Ovary (tissue), 9 donors: ENCODE measurements around the gene BPTF. TPM values are rescaled to one million over a fixed set of nuclear protein-coding genes. Genes with fewer than 3 reads are reported as not detected.
"Not testable (repeated sequence)": the region's sequence is repeated elsewhere in the genome, so short reads cannot be mapped to it uniquely, and the experiment has no call there.

Source experiments
- DNase-seq, 5 donors: peaks; one replicate each; pipeline ENCODE4 v3.0.0-alpha.2; 2019 to 2020
- H3K27ac ChIP-seq, 2 donors: fragments of 200-600 bp; one replicate each; pipeline versions ENCODE4 v1.5.1 to v1.8.0; 2019 to 2022
- H3K27me3 ChIP-seq: fragments of 200-600 bp; one replicate; pipeline ENCODE4 v1.8.0; 2022
- H3K36me3 ChIP-seq: fragments of 200-600 bp; sonication (generic); one replicate; pipeline ENCODE4 v1.5.1; 2019
- H3K4me1 ChIP-seq: one replicate; pipeline ENCODE4 v1.8.1; 2013; ENCODE audit warnings: mild to moderate bottlenecking, moderate library complexity; ENCODE audit not compliant: insufficient read depth
- H3K4me3 ChIP-seq: fragments of 200-600 bp; sonication (generic); one replicate; pipeline ENCODE4 v1.5.1; 2017
- H3K9me3 ChIP-seq, 2 donors: fragments of 200-600 bp in 1 of 2; sonication (generic) in 1 of 2; one replicate each; pipeline versions ENCODE4 v1.5.1 to v1.8.1; 2013 to 2019; ENCODE audit warnings: mild to moderate bottlenecking in 1 of 2, moderate library complexity in 1 of 2
- EP300 ChIP-seq: sonication (generic); formaldehyde crosslinking; IDR thresholded peaks from one replicate; pipeline ENCODE4 v1.6.1; 2017; ENCODE audit warnings: antibody characterized with exemption
- POLR2A ChIP-seq: fragments of 450-650 bp; IDR thresholded peaks from one replicate; pipeline ENCODE4 v1.6.1; 2017; ENCODE audit warnings: antibody characterized with exemption, mild to moderate bottlenecking, moderate library complexity
- WGBS, 3 donors: extraction: QIAGEN DNeasy Blood & Tissue Kit in 1 of 3; methylation state at CpG; one replicate each; pipeline versions ENCODE4 v1.1.5 to v1.1.7; 2013 to 2017; 5-methylcytosine and 5-hydroxymethylcytosine counted together
- intact Hi-C, 4 donors: fragments of 100-400 bp; cut with DNase I; formaldehyde crosslinking; loops; one replicate each; pipeline versions ENCODE4 v1.11.0 to v1.15.1; 2022 to 2023
- polyA plus RNA-seq, 2 donors: library from polyadenylated mRNA; stranded (reverse); fragments of 200-250 nt in 1 of 2; fragments of 350-450 nt in 1 of 2; fragmentation: Illumina TruSeq in 1 of 2; extraction: RNeasy Lipid Tissue Mini Kit (QIAGEN cat#74804) in 1 of 2; gene quantifications; one replicate each; pipeline ENCODE4 v1.2.3, GENCODE V29; 2013 to 2014
- total RNA-seq, 7 donors: library from RNA; depleted of rRNA in 2 of 7; stranded (reverse); fragments of >200 nt in 2 of 7; fragmentation: NEBNext Ultra II Directional in 3 of 7; extraction: Animal tissue kit (Norgen Biotek cat#: 25700) in 3 of 7; gene quantifications; one replicate each; pipeline versions ENCODE4 v1.1.0 to v1.2.4, GENCODE V29; 2016 to 2023
- TF ChIP-seq, protein P1 (sequence below), 3 donors: fragments of 450-650 bp in 2 of 3; fragments of 200-600 bp in 1 of 3; IDR thresholded peaks; one replicate each; pipeline versions ENCODE4 v1.5.1 to v1.8.0; 2016 to 2022; ENCODE audit warnings: antibody characterized with exemption in 3 of 3, mild to moderate bottlenecking in 1 of 3
- donor health status: DM: no; HTN: no; CAD: no; lungs with moderate emphysema.
- donor health status: DM: no; HTN: no; CAD: no.
- donor health status: Bipolar disorder and iron deficiency.
- donor health status: DM: yes; HTN: yes; CAD: no.
- donor health status: DM: no; HTN: no; CAD: no.
- donor health status: DM: yes; HTN: yes; CAD: no.

BPTF gene
- total and polyA plus RNA-seq, 9 donors, result 28.5 to 120 (median 91.7) TPM

GRCh38 chr17:68013385-68013784 is 188.1 kb downstream of the BPTF start:
- Histone ChIP-seq H3K27me3 (no peaks in the 10 kb centered on the region), H3K4me3 (no peak overlapping the region), H3K27ac (no peak overlapping the region), H3K36me3 (no peaks in the 10 kb centered on the region), H3K4me1 (no peaks in the 10 kb centered on the region), H3K9me3 (no peaks in the 10 kb centered on the region)
- DNase-seq, result no peak
- TF ChIP-seq, protein P1, sequence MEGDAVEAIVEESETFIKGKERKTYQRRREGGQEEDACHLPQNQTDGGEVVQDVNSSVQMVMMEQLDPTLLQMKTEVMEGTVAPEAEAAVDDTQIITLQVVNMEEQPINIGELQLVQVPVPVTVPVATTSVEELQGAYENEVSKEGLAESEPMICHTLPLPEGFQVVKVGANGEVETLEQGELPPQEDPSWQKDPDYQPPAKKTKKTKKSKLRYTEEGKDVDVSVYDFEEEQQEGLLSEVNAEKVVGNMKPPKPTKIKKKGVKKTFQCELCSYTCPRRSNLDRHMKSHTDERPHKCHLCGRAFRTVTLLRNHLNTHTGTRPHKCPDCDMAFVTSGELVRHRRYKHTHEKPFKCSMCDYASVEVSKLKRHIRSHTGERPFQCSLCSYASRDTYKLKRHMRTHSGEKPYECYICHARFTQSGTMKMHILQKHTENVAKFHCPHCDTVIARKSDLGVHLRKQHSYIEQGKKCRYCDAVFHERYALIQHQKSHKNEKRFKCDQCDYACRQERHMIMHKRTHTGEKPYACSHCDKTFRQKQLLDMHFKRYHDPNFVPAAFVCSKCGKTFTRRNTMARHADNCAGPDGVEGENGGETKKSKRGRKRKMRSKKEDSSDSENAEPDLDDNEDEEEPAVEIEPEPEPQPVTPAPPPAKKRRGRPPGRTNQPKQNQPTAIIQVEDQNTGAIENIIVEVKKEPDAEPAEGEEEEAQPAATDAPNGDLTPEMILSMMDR (IDR thresholded peaks at IDR 0.05), result no peak
- TF ChIP-seq EP300, result no peak
- no peak for TF ChIP-seq POLR2A
- intact Hi-C loops, result no loop called here

- no peak for DNase-seq
- Histone ChIP-seq H3K4me3 (no peak overlapping the region), H3K4me1 (no peaks in the 10 kb centered on the region), H3K27me3 (no peaks in the 10 kb centered on the region), H3K27ac (no peak overlapping the region), H3K36me3 (no peaks in the 10 kb centered on the region), H3K9me3 (no peaks in the 10 kb centered on the region)
- TF ChIP-seq POLR2A (no peak), EP300 (no peak)
- TF ChIP-seq, protein P1 (IDR thresholded peaks at IDR 0.05), result no peak
- intact Hi-C loops, result no loop called here
- 84 to 88% (median 84%) methylated on average over 11 of the region's 11 CpGs for WGBS, 3 donors
Measured at GRCh38 chr17:68015081-68015723, 189.9 kb downstream of the BPTF start.

DNA sequence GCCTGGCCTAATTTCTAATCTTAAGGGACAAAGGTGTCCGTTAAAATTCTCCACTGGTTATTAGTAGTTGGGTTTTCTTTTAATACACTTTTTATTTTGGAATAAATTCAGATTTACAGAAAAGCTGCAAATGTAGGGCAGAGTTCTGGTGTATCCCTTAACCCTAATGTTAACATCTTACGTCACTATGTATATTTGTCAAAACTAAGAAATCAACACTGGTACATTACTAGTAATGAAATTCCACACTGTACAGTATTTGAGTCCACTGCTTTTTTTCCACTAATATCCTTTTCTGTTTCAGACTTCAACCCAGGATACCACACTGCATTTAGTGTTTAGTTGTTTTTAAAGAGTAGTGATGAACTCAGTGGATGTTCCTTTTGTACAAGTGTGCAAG is 191.5 kb downstream of the BPTF start:
- TF ChIP-seq EP300, result no peak
- TF ChIP-seq POLR2A, result no peak

DNA sequence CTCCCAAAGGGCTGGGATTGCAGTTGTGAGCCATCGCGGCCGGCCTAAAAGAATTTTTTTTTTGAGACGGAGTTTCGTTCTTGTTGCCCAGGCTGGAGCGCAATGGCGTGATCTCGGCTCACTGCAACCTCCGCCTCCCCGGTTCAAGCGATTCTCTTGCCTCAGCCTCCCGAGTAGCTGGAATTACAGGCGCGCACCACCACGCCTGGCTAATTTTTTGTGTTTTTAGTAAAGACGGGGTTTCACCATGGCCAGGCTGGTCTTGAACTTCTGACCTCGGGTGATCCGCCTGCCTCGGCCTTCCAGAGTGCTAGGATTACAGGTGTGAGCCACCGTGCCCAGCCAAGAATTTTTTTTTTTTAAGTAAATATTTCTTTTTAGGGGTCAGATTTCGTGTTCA is 193.2 kb downstream of the BPTF start:
- DNase-seq, H3K4me1 ChIP-seq, H3K27ac ChIP-seq, H3K9me3 ChIP-seq, intact Hi-C loops, H3K36me3 ChIP-seq, H3K4me3 ChIP-seq, H3K27me3 ChIP-seq: not testable (repeated sequence)
- 87 to 93% (median 89%) methylated on average over 21 of the region's 21 CpGs for WGBS, 3 donors

More for the DNA sequence above, 191.5 kb downstream of the BPTF start:
- H3K9me3 ChIP-seq, result no peaks in the 10 kb centered on the region
- no peak overlapping the region for H3K4me3 ChIP-seq
- intact Hi-C loops, result no loop called here
- no peaks in the 10 kb centered on the region for H3K27me3 ChIP-seq
- no peaks in the 10 kb centered on the region for H3K36me3 ChIP-seq
- no peak overlapping the region for H3K27ac ChIP-seq
- no peak for DNase-seq
- no peaks in the 10 kb centered on the region for H3K4me1 ChIP-seq
- 78 to 95% (median 87%) methylated on average over 2 of the region's 2 CpGs for WGBS, 3 donors

DNA sequence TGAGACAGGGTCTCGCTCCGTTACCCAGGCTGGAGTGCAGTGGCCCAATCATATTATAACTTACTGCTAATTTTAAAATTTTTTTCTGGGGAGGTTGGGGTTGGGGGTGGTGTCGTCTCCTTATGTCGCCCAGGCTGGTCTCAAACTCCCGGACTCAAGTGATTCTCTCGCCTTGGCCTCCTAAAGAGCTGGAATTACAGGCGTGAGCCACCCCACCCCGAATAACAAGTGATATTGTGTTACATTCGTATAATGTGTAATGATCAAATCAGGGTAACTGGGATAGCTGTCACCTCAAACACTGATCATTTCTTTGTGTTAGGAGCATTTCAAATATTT is 194.0 kb downstream of the BPTF start:
- Histone ChIP-seq H3K9me3 (no peaks in the 10 kb centered on the region), H3K27me3 (no peaks in the 10 kb centered on the region), H3K36me3 (no peaks in the 10 kb centered on the region), H3K4me3 (no peak overlapping the region), H3K27ac (no peak overlapping the region), H3K4me1 (no peaks in the 10 kb centered on the region)
- no peak for DNase-seq
- TF ChIP-seq POLR2A (no peak), EP300 (no peak)
- TF ChIP-seq, protein P1 (IDR thresholded peaks at IDR 0.05), result no peak
- WGBS, 3 donors, result 74 to 82% (median 78%) methylated on average over 9 of the region's 9 CpGs
- intact Hi-C loops, result no loop called here
